A673 (cell line): ENCODE results near the gene NEK9. TPM values are rescaled to one million over a fixed set of nuclear protein-coding genes. Genes with fewer than 3 reads are reported as not detected.

Experiments
- BruUV-seq: library from RNA; stranded (reverse); fragments of 400-500 nt; replicated peaks from 2 replicates; lab custom pipeline; 2021; lab: Mats Ljungman, UMichigan
- CTCF ChIA-PET: fragments of 300-600 bp; sonication (Branson Sonifier 250); formaldehyde crosslinking; loops from one replicate; lab custom pipeline; 2022; ENCODE audit warnings: antibody characterized with exemption; lab: Charles Lee
- POLR2A ChIA-PET: fragments of 300-600 bp; sonication (Branson Sonifier 250); formaldehyde crosslinking; loops from one replicate; lab custom pipeline; 2022; ENCODE audit warnings: antibody characterized with exemption; ENCODE audit not compliant: low non-redundant PET; lab: Charles Lee
- DNase-seq: peaks from one replicate; pipeline ENCODE4 v3.0.0-alpha.2; 2015; ENCODE audit warnings: low spot score
- H3K27ac ChIP-seq: fragments of 200-600 bp; sonication (generic); 2 replicates; pipeline ENCODE4 v1.5.1; 2016; ENCODE audit warnings: mixed run types, low read depth, mild to moderate bottlenecking, mixed read lengths, antibody characterized with exemption, low read length; ENCODE audit not compliant: poor library complexity, severe bottlenecking
- H3K27me3 ChIP-seq: fragments of 200-600 bp; sonication (generic); replicated peaks from 2 replicates; pipeline ENCODE4 v1.6.1; 2017; ENCODE audit warnings: mixed run types, low read depth, mild to moderate bottlenecking, mixed read lengths, antibody characterized with exemption, low read length; ENCODE audit not compliant: insufficient read depth, poor library complexity
- H3K36me3 ChIP-seq: fragments of 200-600 bp; sonication (generic); 2 replicates; pipeline ENCODE4 v1.6.1; 2016; ENCODE audit warnings: mixed run types, mild to moderate bottlenecking, mixed read lengths, antibody characterized with exemption, low read length; ENCODE audit not compliant: insufficient read depth, poor library complexity, severe bottlenecking
- H3K4me1 ChIP-seq: fragments of 200-600 bp; sonication (generic); 2 replicates; pipeline ENCODE4 v1.6.1; 2017; ENCODE audit warnings: mixed run types, mild to moderate bottlenecking, mixed read lengths, antibody characterized with exemption, low read length; ENCODE audit not compliant: insufficient read depth, poor library complexity, severe bottlenecking
- H3K4me3 ChIP-seq: fragments of 200-600 bp; sonication (generic); 2 replicates; pipeline ENCODE4 v1.5.1; 2016; ENCODE audit warnings: low read depth, mixed run types, mild to moderate bottlenecking, mixed read lengths, low read length; ENCODE audit not compliant: poor library complexity, severe bottlenecking
- H3K9me3 ChIP-seq: fragments of 200-600 bp; sonication (generic); 2 replicates; pipeline ENCODE4 v1.6.1; 2016; ENCODE audit warnings: mixed run types, low read depth, mild to moderate bottlenecking, mixed read lengths, antibody characterized with exemption, low read length; ENCODE audit not compliant: poor library complexity, severe bottlenecking
- CTCF ChIP-seq: fragments of 300-800, 200-600 bp; sonication (generic); conservative IDR thresholded peaks from 2 replicates; pipeline ENCODE4 v1.5.1; 2017; ENCODE audit warnings: low read depth, mild to moderate bottlenecking, antibody characterized with exemption, low read length, moderate library complexity, mixed read lengths
- EZH2 ChIP-seq: fragments of 200-600 bp; sonication (generic); IDR thresholded peaks from 2 replicates; pipeline ENCODE4 v1.6.1; 2017; ENCODE audit warnings: borderline replicate concordance, low read depth, mild to moderate bottlenecking, mixed read lengths, antibody characterized with exemption, low read length; ENCODE audit not compliant: poor library complexity, severe bottlenecking
- intact Hi-C: fragments of 100-400 bp; cut with micrococcal nuclease; formaldehyde crosslinking; loops from one replicate; pipeline ENCODE4 v1.10.0; 2022; ENCODE audit not compliant: unreplicated experiment
- total RNA-seq: library from RNA; stranded (reverse); gene quantifications from 2 replicates; pipeline ENCODE4 v1.2.3, GENCODE V29; 2021

NEK9 gene
- total RNA-seq, 1 experiment from 2014 or later = 75.8 TPM

- intact Hi-C loops = no loop called here
- TF ChIP-seq CTCF (no peak), EZH2 (no peak)
- ChIA-PET CTCF (no interaction called here), POLR2A (no interaction called here)
- H3K9me3 ChIP-seq = no peaks in the 10 kb centered on the region
- no peaks in the 10 kb centered on the region for H3K27me3 ChIP-seq
- H3K4me3 ChIP-seq = no peak overlapping the region
- DNase-seq = no peak
- H3K36me3 ChIP-seq = peaks cover 3% of the 10 kb centered on the region
- BruUV-seq = no TSS peak
- peaks cover 22% of the 10 kb centered on the region for H3K4me1 ChIP-seq
- H3K27ac ChIP-seq = no peak overlapping the region
These were observed 78.7 kb downstream of the NEK9 start for GRCh38 chr14:75048101-75048500.

DNA sequence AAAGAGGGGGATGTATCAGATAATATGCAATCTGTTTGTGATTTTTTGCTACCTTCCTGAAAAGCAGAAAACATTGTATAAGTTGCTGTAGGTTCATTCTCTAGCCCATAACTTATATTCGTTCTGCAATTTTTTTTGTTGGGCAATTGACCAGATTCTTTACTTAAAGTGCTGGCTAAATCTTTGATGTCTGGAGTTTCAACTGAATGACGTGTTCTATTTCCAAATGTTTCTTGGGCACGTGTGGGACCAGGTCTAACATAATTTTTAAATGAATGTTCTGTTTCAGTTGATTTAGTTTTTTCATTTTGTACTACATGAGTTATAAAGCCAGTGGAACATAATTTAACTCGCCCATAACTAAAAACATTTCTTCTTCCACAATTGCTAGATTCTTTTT, 79.3 kb downstream of the NEK9 start:
- no peak overlapping the region for H3K4me3 ChIP-seq
- H3K9me3 ChIP-seq = no peaks in the 10 kb centered on the region
- POLR2A ChIA-PET = no interaction called here
- H3K36me3 ChIP-seq = peaks cover 3% of the 10 kb centered on the region
- CTCF ChIA-PET = no interaction called here
- intact Hi-C loops = no loop called here
- H3K4me1 ChIP-seq = peaks cover 21% of the 10 kb centered on the region
- no TSS peak for BruUV-seq
- H3K27me3 ChIP-seq = no peaks in the 10 kb centered on the region
- no peak for TF ChIP-seq EZH2
- no peak for TF ChIP-seq CTCF
- H3K27ac ChIP-seq = no peak overlapping the region
- DNase-seq = no peak

- ChIA-PET POLR2A (no interaction called here), CTCF (no interaction called here)
- Histone ChIP-seq H3K4me1 (peaks cover 28% of the 10 kb centered on the region), H3K36me3 (peaks cover 3% of the 10 kb centered on the region), H3K9me3 (no peaks in the 10 kb centered on the region), H3K4me3 (no peak overlapping the region), H3K27me3 (no peaks in the 10 kb centered on the region), H3K27ac (no peak overlapping the region)
- DNase-seq = no peak
- BruUV-seq = no TSS peak
- intact Hi-C loops = no loop called here
- TF ChIP-seq CTCF (no peak), EZH2 (no peak)
These were observed 79.9 kb downstream of the NEK9 start for GRCh38 chr14:75046899-75047298.
